GM23338 (cell line): ENCODE data around the gene SLAMF6. TPM values are rescaled to one million over a fixed set of nuclear protein-coding genes. Genes with fewer than 3 reads are reported as not detected.

Experiments used
- ATAC-seq: fragments of 200-7000 bp; cut with Tn5 transposase; 3 replicates; pipeline ENCODE4 v1.9.1; 2020
- DNase-seq: peaks from one replicate; pipeline ENCODE4 v3.0.0-alpha.2; 2015; ENCODE audit warnings: low spot score
- H2AFZ ChIP-seq: fragments of 200-600 bp; sonication (generic); 2 replicates; pipeline ENCODE4 v1.8.0; 2016; ENCODE audit warnings: antibody characterized with exemption, mild to moderate bottlenecking, moderate library complexity
- H3F3A ChIP-seq: fragments of 200-600 bp; sonication (generic); replicated peaks from 2 replicates; pipeline ENCODE4 v1.8.0; 2017; ENCODE audit warnings: antibody characterized with exemption, mixed run types, low read depth
- H3K27ac ChIP-seq: fragments of 200-600 bp; sonication (generic); 2 replicates; pipeline ENCODE4 v1.6.1; 2016; ENCODE audit warnings: low read depth
- H3K27me3 ChIP-seq: fragments of 200-600 bp; sonication (generic); 2 replicates; pipeline ENCODE4 v1.8.0; 2016; ENCODE audit warnings: mild to moderate bottlenecking, mixed run types, moderate library complexity; ENCODE audit not compliant: insufficient read depth
- H3K36me3 ChIP-seq: fragments of 200-600 bp; sonication (generic); 2 replicates; pipeline ENCODE4 v1.8.0; 2016; ENCODE audit warnings: mild to moderate bottlenecking; ENCODE audit not compliant: insufficient read depth
- H3K4me1 ChIP-seq: fragments of 200-600 bp; sonication (generic); 2 replicates; pipeline ENCODE4 v1.8.0; 2016; ENCODE audit warnings: mild to moderate bottlenecking, moderate library complexity; ENCODE audit not compliant: insufficient read depth
- H3K4me2 ChIP-seq: fragments of 200-600 bp; sonication (generic); 2 replicates; pipeline ENCODE4 v1.7.1; 2017; ENCODE audit warnings: mixed run types
- H3K4me3 ChIP-seq: fragments of 200-600 bp; sonication (generic); 2 replicates; pipeline ENCODE4 v1.6.1; 2016; ENCODE audit warnings: mixed run types
- H3K79me2 ChIP-seq: fragments of 200-600 bp; sonication (generic); replicated peaks from 2 replicates; pipeline ENCODE4 v1.8.0; 2017; ENCODE audit warnings: mild to moderate bottlenecking; ENCODE audit not compliant: insufficient read depth
- H3K9me2 ChIP-seq: fragments of 200-600 bp; sonication (generic); 2 replicates; pipeline ENCODE4 v1.8.0; 2017; ENCODE audit not compliant: insufficient read depth
- H4K20me1 ChIP-seq: fragments of 200-600 bp; sonication (generic); replicated peaks from 2 replicates; pipeline ENCODE4 v1.8.0; 2017; ENCODE audit warnings: mild to moderate bottlenecking; ENCODE audit not compliant: insufficient read depth
- H3K27ac Mint-ChIP-seq: 2 replicates; pipeline ENCODE4 v1.8.0; 2020; ENCODE audit warnings: inconsistent platforms, mild to moderate bottlenecking, moderate library complexity, mixed read lengths
- H3K27me3 Mint-ChIP-seq: 3 replicates; pipeline ENCODE4 v1.8.0; 2022; ENCODE audit warnings: low read depth, mild to moderate bottlenecking, moderate library complexity, mixed read lengths, inconsistent platforms; ENCODE audit not compliant: insufficient read depth, poor library complexity
- H3K36me3 Mint-ChIP-seq: 3 replicates; pipeline ENCODE4 v1.8.0; 2021; ENCODE audit warnings: low read depth, mild to moderate bottlenecking, inconsistent platforms, moderate library complexity, mixed read lengths
- H3K4me1 Mint-ChIP-seq: 3 replicates; pipeline ENCODE4 v1.8.0; 2020; ENCODE audit warnings: mild to moderate bottlenecking, inconsistent platforms, mixed read lengths
- H3K4me3 Mint-ChIP-seq: 3 replicates; pipeline ENCODE4 v1.8.0; 2021; ENCODE audit warnings: moderate library complexity, mild to moderate bottlenecking, inconsistent platforms, mixed read lengths
- H3K9me3 Mint-ChIP-seq: 3 replicates; pipeline ENCODE4 v1.8.0; 2020; ENCODE audit warnings: moderate library complexity, mild to moderate bottlenecking, inconsistent platforms, mixed read lengths
- CREB1 ChIP-seq: fragments of 250-450 bp; sonication (Bioruptor Pico); IDR thresholded peaks from 2 replicates; pipeline ENCODE4 v1.5.0; 2020; ENCODE audit warnings: low read depth, mild to moderate bottlenecking, moderate library complexity
- CTCF ChIP-seq, 2 experiments: fragments of 200-600 bp in 1 of 2; sonication (generic) in 1 of 2; conservative IDR thresholded peaks; 2 replicates each; pipeline versions ENCODE4 v1.5.1 to v1.6.1; 2016 to 2017; ENCODE audit warnings: antibody characterized with exemption in 2 of 2, low read depth in 2 of 2, mild to moderate bottlenecking in 2 of 2, moderate library complexity in 1 of 2
- ETS1 ChIP-seq: IDR thresholded peaks from 2 replicates; pipeline ENCODE4 v1.6.1; 2016; ENCODE audit warnings: antibody characterized with exemption
- EZH2 ChIP-seq: fragments of 200-600 bp; sonication (generic); IDR thresholded peaks from one replicate; pipeline ENCODE4 v1.8.0; 2017; ENCODE audit warnings: antibody characterized with exemption, mild to moderate bottlenecking, low read depth; ENCODE audit not compliant: unreplicated experiment
- EZH2phosphoT487 ChIP-seq: fragments of 200-600 bp; sonication (generic); IDR thresholded peaks from one replicate; pipeline ENCODE4 v1.8.1; 2018; ENCODE audit warnings: antibody characterized with exemption; ENCODE audit not compliant: unreplicated experiment
- JUNB ChIP-seq: IDR thresholded peaks from one replicate; pipeline ENCODE4 v1.6.1; 2016; ENCODE audit warnings: antibody characterized with exemption; ENCODE audit not compliant: unreplicated experiment
- NANOG ChIP-seq: IDR thresholded peaks from 2 replicates; pipeline ENCODE4 v1.6.1; 2016; ENCODE audit warnings: antibody characterized with exemption, borderline replicate concordance
- POLR2AphosphoS5 ChIP-seq: IDR thresholded peaks from 2 replicates; pipeline ENCODE4 v1.6.1; 2016; ENCODE audit warnings: antibody characterized with exemption, low read depth
- REST ChIP-seq: IDR thresholded peaks from one replicate; pipeline ENCODE4 v1.6.1; 2018; ENCODE audit warnings: antibody characterized with exemption; ENCODE audit not compliant: unreplicated experiment
- STAT1 ChIP-seq: IDR thresholded peaks from one replicate; pipeline ENCODE4 v1.6.1; 2016; ENCODE audit warnings: antibody characterized with exemption; ENCODE audit not compliant: unreplicated experiment
- ZNF114 ChIP-seq: fragments of 250-450 bp; sonication (Bioruptor Pico); IDR thresholded peaks from 2 replicates; pipeline ENCODE4 v1.5.0; 2020; ENCODE audit warnings: mild to moderate bottlenecking, moderate library complexity
- ZNF331 ChIP-seq: fragments of 250-450 bp; sonication (Bioruptor Pico); IDR thresholded peaks from 2 replicates; pipeline ENCODE4 v1.5.0; 2020; ENCODE audit warnings: low read depth, mild to moderate bottlenecking, moderate library complexity
- polyA plus RNA-seq: library from polyadenylated mRNA; unstranded; fragments of >200 nt; fragmentation: Nextera tagmentation; extraction: Ambion mirVana; gene quantifications from 2 replicates; pipeline ENCODE4 v1.2.1, GENCODE V29; 2016
- total RNA-seq: library from RNA; depleted of rRNA; stranded (reverse); fragments of >200 nt; shearing (Covaris generic); gene quantifications from 2 replicates; pipeline ENCODE4 v1.2.3, GENCODE V29; 2014
- TF ChIP-seq, protein P1 (sequence below): fragments of 250-450 bp; sonication (Bioruptor Pico); IDR thresholded peaks from 2 replicates; pipeline ENCODE4 v1.5.0; 2020; ENCODE audit warnings: mild to moderate bottlenecking, moderate library complexity

SLAMF6 gene
- total and polyA plus RNA-seq, 2 experiments from 2014 or later = not detected

DNA sequence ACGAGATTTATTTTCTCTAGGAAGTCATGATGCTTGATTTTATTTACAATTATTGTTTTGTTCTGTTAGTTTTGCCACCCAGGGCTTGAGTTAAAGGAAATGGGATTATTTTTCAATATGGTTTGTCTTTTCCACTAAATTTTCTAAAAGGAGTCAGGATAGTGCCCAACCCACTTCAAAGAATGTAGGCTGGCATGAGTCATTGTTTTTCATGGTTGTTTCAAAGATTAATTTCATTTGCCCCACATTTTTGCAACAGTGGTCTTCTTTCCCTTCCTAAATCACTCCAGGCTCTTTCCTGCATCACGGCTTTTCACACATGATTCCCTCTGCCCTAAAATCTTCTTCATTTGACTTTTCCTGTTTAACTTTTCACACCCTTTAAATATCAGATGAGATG, 2.5 kb downstream of the SLAMF6 start:
- H3K27ac Mint-ChIP-seq = no peak overlapping the region
- ATAC-seq (no peak), DNase-seq (no peak)
- Histone ChIP-seq H2AFZ (peak overlapping the region; percentile 14; the same call in 1 of the 2 replicates), H3F3A (no peaks in the 10 kb centered on the region), H3K4me1 (peaks cover 26% of the 10 kb centered on the region), H3K79me2 (no peaks in the 10 kb centered on the region), H3K4me3 (no peak overlapping the region), H3K4me2 (peak overlapping the region; percentile 13), H3K27me3 (no peaks in the 10 kb centered on the region), H4K20me1 (no peaks in the 10 kb centered on the region), H3K9me2 (no peaks in the 10 kb centered on the region), H3K36me3 (no peaks in the 10 kb centered on the region), H3K27ac (no peak overlapping the region)
- peaks cover 27% of the 10 kb centered on the region for H3K4me1 Mint-ChIP-seq
- H3K27me3 Mint-ChIP-seq = peaks cover 4% of the 10 kb centered on the region
- no peak overlapping the region; the same call in 2 of the 3 replicates for H3K4me3 Mint-ChIP-seq
- no peaks in the 10 kb centered on the region for H3K36me3 Mint-ChIP-seq
- no peak for TF ChIP-seq ETS1
- no peak for TF ChIP-seq NANOG
- no peak for TF ChIP-seq EZH2
- TF ChIP-seq STAT1 = no peak
- TF ChIP-seq EZH2phosphoT487 = no peak
- TF ChIP-seq REST = no peak
- no peak for TF ChIP-seq ZNF331
- TF ChIP-seq ZNF114 = no peak
- TF ChIP-seq JUNB = no peak
- no peak for TF ChIP-seq POLR2AphosphoS5
- TF ChIP-seq, protein P1, sequence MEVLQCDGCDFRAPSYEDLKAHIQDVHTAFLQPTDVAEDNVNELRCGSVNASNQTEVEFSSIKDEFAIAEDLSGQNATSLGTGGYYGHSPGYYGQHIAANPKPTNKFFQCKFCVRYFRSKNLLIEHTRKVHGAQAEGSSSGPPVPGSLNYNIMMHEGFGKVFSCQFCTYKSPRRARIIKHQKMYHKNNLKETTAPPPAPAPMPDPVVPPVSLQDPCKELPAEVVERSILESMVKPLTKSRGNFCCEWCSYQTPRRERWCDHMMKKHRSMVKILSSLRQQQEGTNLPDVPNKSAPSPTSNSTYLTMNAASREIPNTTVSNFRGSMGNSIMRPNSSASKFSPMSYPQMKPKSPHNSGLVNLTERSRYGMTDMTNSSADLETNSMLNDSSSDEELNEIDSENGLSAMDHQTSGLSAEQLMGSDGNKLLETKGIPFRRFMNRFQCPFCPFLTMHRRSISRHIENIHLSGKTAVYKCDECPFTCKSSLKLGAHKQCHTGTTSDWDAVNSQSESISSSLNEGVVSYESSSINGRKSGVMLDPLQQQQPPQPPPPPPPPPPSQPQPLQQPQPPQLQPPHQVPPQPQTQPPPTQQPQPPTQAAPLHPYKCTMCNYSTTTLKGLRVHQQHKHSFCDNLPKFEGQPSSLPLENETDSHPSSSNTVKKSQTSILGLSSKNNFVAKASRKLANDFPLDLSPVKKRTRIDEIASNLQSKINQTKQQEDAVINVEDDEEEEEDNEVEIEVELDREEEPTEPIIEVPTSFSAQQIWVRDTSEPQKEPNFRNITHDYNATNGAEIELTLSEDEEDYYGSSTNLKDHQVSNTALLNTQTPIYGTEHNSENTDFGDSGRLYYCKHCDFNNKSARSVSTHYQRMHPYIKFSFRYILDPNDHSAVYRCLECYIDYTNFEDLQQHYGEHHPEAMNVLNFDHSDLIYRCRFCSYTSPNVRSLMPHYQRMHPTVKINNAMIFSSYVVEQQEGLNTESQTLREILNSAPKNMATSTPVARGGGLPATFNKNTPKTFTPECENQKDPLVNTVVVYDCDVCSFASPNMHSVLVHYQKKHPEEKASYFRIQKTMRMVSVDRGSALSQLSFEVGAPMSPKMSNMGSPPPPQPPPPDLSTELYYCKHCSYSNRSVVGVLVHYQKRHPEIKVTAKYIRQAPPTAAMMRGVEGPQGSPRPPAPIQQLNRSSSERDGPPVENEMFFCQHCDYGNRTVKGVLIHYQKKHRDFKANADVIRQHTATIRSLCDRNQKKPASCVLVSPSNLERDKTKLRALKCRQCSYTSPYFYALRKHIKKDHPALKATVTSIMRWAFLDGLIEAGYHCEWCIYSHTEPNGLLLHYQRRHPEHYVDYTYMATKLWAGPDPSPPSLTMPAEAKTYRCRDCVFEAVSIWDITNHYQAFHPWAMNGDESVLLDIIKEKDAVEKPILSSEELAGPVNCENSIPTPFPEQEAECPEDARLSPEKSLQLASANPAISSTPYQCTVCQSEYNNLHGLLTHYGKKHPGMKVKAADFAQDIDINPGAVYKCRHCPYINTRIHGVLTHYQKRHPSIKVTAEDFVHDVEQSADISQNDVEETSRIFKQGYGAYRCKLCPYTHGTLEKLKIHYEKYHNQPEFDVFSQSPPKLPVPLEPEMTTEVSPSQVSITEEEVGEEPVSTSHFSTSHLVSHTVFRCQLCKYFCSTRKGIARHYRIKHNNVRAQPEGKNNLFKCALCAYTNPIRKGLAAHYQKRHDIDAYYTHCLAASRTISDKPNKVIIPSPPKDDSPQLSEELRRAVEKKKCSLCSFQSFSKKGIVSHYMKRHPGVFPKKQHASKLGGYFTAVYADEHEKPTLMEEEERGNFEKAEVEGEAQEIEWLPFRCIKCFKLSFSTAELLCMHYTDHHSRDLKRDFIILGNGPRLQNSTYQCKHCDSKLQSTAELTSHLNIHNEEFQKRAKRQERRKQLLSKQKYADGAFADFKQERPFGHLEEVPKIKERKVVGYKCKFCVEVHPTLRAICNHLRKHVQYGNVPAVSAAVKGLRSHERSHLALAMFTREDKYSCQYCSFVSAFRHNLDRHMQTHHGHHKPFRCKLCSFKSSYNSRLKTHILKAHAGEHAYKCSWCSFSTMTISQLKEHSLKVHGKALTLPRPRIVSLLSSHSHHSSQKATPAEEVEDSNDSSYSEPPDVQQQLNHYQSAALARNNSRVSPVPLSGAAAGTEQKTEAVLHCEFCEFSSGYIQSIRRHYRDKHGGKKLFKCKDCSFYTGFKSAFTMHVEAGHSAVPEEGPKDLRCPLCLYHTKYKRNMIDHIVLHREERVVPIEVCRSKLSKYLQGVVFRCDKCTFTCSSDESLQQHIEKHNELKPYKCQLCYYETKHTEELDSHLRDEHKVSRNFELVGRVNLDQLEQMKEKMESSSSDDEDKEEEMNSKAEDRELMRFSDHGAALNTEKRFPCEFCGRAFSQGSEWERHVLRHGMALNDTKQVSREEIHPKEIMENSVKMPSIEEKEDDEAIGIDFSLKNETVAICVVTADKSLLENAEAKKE (CRISPR knock-in tag) = no peak
- TF ChIP-seq CTCF (conservative IDR thresholded peaks at IDR 0.05; ENCODE audit: low read depth in 2 of 2) = no peak
- TF ChIP-seq CREB1 (CRISPR knock-in tag) = no peak
- H3K9me3 Mint-ChIP-seq = peaks cover 4% of the 10 kb centered on the region; the same call in 2 of the 3 replicates
